Breast epithelium (tissue), 4 donors: ENCODE results near the gene SRSF2. TPM values are rescaled to one million over a fixed set of nuclear protein-coding genes. Genes with fewer than 3 reads are reported as not detected.
"Not testable (repeated sequence)": the region's sequence is repeated elsewhere in the genome, so short reads cannot be mapped to it uniquely, and the experiment has no call there.

Experiments
- DNase-seq, 2 donors: peaks; one replicate each; pipeline ENCODE4 v3.0.0-alpha.2; 2019; ENCODE audit warnings: low spot score in 2 of 2
- H3K27ac ChIP-seq, 2 donors: fragments of 200-600 bp; sonication (generic) in 1 of 2; one replicate each; pipeline ENCODE4 v1.5.1; 2016 to 2019; ENCODE audit warnings: mild to moderate bottlenecking in 1 of 2
- H3K27me3 ChIP-seq, 2 donors: fragments of 200-600 bp; sonication (generic) in 1 of 2; one replicate each; pipeline versions ENCODE4 v1.5.1 to v1.6.0; 2017 to 2019; ENCODE audit warnings: control low read depth in 1 of 2, mild to moderate bottlenecking in 1 of 2
- H3K36me3 ChIP-seq: fragments of 200-600 bp; one replicate; pipeline ENCODE4 v1.5.1; 2019
- H3K4me1 ChIP-seq, 2 donors: fragments of 200-600 bp; sonication (generic); one replicate each; pipeline ENCODE4 v1.5.1; 2016 to 2019; ENCODE audit warnings: control low read depth in 1 of 2
- H3K4me3 ChIP-seq, 3 donors: fragments of 200-600 bp; sonication (generic); 1 replicate in 2 of 3; 2 replicates in 1 of 3; pipeline ENCODE4 v1.5.1; 2016 to 2019; ENCODE audit warnings: mild to moderate bottlenecking in 3 of 3, moderate library complexity in 2 of 3
- H3K9me3 ChIP-seq, 2 donors: fragments of 200-600 bp; sonication (generic) in 1 of 2; one replicate each; pipeline ENCODE4 v1.5.1; 2016 to 2019; ENCODE audit warnings: control low read depth in 1 of 2
- CTCF ChIP-seq, 3 donors: fragments of 450-650 bp; IDR thresholded peaks; one replicate each; pipeline ENCODE4 v1.5.1; 2016 to 2017; ENCODE audit warnings: antibody characterized with exemption in 3 of 3, mild to moderate bottlenecking in 3 of 3, moderate library complexity in 3 of 3
- POLR2A ChIP-seq: fragments of 450-650 bp; IDR thresholded peaks from one replicate; pipeline ENCODE4 v1.6.1; 2016; ENCODE audit warnings: antibody characterized with exemption, mild to moderate bottlenecking, moderate library complexity
- POLR2AphosphoS5 ChIP-seq, 3 donors: sonication (generic); formaldehyde crosslinking; IDR thresholded peaks; one replicate each; pipeline ENCODE4 v1.6.1; 2017; ENCODE audit warnings: antibody characterized with exemption in 3 of 3
- intact Hi-C: fragments of 100-400 bp; cut with DNase I; formaldehyde crosslinking; loops from one replicate; pipeline ENCODE4 v1.15.1; 2023; ENCODE audit warnings: low total_unique reads
- total RNA-seq, 3 donors: library from RNA; depleted of rRNA; stranded (reverse); fragments of >200 nt; gene quantifications; one replicate each; pipeline ENCODE4 v1.1.0, GENCODE V29; 2016

The SRSF2 gene
- total RNA-seq, 3 donors from 2014 or later: 143 to 247 (median 244) TPM

DNA sequence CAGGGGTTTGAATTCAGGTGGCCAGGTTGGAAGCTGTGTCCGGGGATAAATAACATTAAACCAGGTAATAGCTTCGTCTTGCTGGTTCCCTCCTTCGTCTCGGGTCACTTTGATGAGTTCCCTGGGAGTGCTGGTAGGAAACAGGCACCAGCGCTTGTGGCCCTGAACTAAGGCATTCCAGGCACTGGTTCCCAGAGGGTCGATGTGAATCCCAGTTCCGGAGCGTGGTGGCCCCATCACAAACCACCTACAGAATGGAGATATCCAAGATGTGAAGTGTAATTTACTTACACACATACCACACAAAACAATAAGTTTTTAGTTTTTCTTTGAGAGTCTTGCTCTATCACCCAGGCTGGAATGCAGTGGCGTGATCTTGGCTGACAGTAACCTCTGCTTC lies 13.3 kb downstream of the SRSF2 start:
- intact Hi-C loops: no loop called here
- Histone ChIP-seq H3K27ac (no peak overlapping the region), H3K36me3 (peaks cover 7% of the 10 kb centered on the region), H3K4me1 (peaks cover 0 to 4% of the 10 kb centered on the region in 2 donors), H3K4me3 (peak overlapping the region in 1 of 3 donors; percentile 4), H3K27me3 (no peaks in the 10 kb centered on the region), H3K9me3 (no peaks in the 10 kb centered on the region)
- TF ChIP-seq POLR2A (no peak), POLR2AphosphoS5 (IDR thresholded peaks at IDR 0.05) (no peak), CTCF (IDR thresholded peaks at IDR 0.05) (no peak)
- no peak for DNase-seq

- peaks cover 13% of the 10 kb centered on the region for H3K36me3 ChIP-seq
- H3K27me3 ChIP-seq, intact Hi-C loops: not testable (repeated sequence)
These were observed 14.2 kb downstream of the SRSF2 start for GRCh38 chr17:76722977-76723376.

DNA sequence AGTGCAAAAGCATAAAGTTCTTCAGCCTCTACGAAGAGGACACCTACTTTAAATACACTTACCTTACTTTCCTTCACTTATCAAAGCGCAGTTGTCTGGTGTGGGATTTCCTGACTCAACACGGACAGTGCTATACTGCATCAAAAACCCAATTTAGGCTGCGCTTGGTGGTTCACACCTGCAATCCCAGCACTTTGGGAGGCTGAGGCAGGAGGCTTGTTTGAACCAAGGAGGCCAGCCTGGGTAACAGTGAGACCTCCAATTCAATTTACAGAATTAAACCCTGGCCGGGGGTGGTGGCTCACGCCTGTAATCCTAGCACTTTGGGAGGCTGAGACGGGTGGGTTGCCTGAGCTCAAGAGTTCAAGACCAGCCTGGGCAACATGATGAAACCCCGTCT lies 14.9 kb downstream of the SRSF2 start:
- no peaks in the 10 kb centered on the region for H3K9me3 ChIP-seq
- H3K4me1 ChIP-seq: peaks cover 0 to 4% of the 10 kb centered on the region in 2 donors
- H3K27me3 ChIP-seq: no peaks in the 10 kb centered on the region
- H3K36me3 ChIP-seq: peaks cover 13% of the 10 kb centered on the region
- no peak for DNase-seq
- H3K27ac ChIP-seq: no peak overlapping the region
- H3K4me3 ChIP-seq: no peak overlapping the region
- intact Hi-C loops: no loop called here
- TF ChIP-seq POLR2AphosphoS5 (IDR thresholded peaks at IDR 0.05) (no peak), POLR2A (no peak), CTCF (IDR thresholded peaks at IDR 0.05) (no peak)

More at GRCh38 chr17:76722977-76723376, 14.2 kb downstream of the SRSF2 start:
- not testable (repeated sequence) for H3K9me3 ChIP-seq, DNase-seq, H3K4me3 ChIP-seq, H3K27ac ChIP-seq, H3K4me1 ChIP-seq

- Histone ChIP-seq H3K27ac (no peak overlapping the region), H3K4me3 (no peak overlapping the region), H3K9me3 (no peaks in the 10 kb centered on the region), H3K27me3 (no peaks in the 10 kb centered on the region), H3K4me1 (peaks cover 0 to 4% of the 10 kb centered on the region in 2 donors), H3K36me3 (peaks cover 13% of the 10 kb centered on the region)
- intact Hi-C loops: no loop called here
- TF ChIP-seq CTCF (IDR thresholded peaks at IDR 0.05) (no peak), POLR2A (no peak), POLR2AphosphoS5 (IDR thresholded peaks at IDR 0.05) (no peak)
- no peak for DNase-seq
These were observed 15.7 kb downstream of the SRSF2 start for GRCh38 chr17:76721463-76721862.

- no peaks in the 10 kb centered on the region for H3K27me3 ChIP-seq
- intact Hi-C loops: no loop called here
- H3K9me3 ChIP-seq: no peaks in the 10 kb centered on the region
- TF ChIP-seq POLR2A (no peak), CTCF (IDR thresholded peaks at IDR 0.05) (no peak), POLR2AphosphoS5 (IDR thresholded peaks at IDR 0.05) (no peak)
- peaks cover 13% of the 10 kb centered on the region for H3K36me3 ChIP-seq
- no peak overlapping the region for H3K27ac ChIP-seq
- no peak for DNase-seq
- no peak overlapping the region for H3K4me3 ChIP-seq
- H3K4me1 ChIP-seq: peaks cover 0 to 4% of the 10 kb centered on the region in 2 donors
These were observed 16.2 kb downstream of the SRSF2 start for GRCh38 chr17:76720941-76721340.

- Histone ChIP-seq H3K36me3 (peaks cover 13% of the 10 kb centered on the region), H3K4me1 (peaks cover 0 to 4% of the 10 kb centered on the region in 2 donors), H3K27ac (no peak overlapping the region), H3K27me3 (no peaks in the 10 kb centered on the region), H3K9me3 (no peaks in the 10 kb centered on the region), H3K4me3 (no peak overlapping the region)
- TF ChIP-seq CTCF (IDR thresholded peaks at IDR 0.05) (no peak), POLR2A (no peak), POLR2AphosphoS5 (IDR thresholded peaks at IDR 0.05) (no peak)
- no peak for DNase-seq
- intact Hi-C loops: no loop called here
These were observed 16.9 kb downstream of the SRSF2 start for GRCh38 chr17:76720211-76720610.
